Measurements from ENCODE around the gene SUPT16H. TPM values are rescaled to one million over a fixed set of nuclear protein-coding genes. Genes with fewer than 3 reads are reported as not detected.
A peak's percentile ranks its signal among the peaks of the same experiment; 100 is the strongest.

SUPT16H gene
- total RNA-seq (ENCODE audit: unreplicated experiment) = 97.6 TPM
- long read RNA-seq, full-length matches to known transcripts = 9 of 43 reads
- long read RNA-seq, partial matches to known transcripts = 32 of 43 reads
- long read RNA-seq, other reads (novel, unspliced or antisense) = 2 of 43 reads

DNA sequence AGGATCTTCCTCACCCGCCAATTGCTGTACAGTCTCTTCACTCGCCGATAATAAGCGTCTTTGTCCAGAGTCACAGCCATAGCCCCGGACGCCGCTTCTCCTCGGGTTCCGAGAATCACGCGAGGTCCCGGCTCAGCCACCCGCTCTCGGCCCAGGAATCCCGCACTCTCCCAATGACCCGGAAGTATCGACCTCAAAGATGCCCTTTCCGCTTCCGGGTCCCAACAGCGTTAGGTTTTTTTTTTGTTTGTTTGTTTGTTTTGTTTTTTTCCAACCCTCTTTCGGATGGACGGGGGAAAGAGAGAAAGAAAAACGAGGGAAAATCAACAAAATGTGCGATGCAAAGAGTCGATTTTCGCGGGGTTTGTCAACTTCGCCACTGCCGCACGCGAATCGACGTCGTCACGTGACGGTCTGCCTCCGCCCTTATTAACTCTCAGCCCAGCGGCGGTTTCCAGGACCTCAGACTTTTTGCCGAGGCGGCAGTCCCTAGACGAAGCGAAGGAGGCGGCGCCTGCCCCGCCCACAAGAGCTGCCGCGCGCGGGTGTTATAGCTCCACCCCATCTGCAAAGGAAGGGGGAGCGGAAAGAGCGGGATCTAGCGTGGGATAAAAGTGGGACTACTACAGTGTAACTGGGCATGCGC, at the start of gene SUPT16H:
TSS of gene SUPT16H (minus strand) at position 172 of the 646 bp plus-strand sequence. CDS start at position 80, 92 bp downstream.
- Mint-ChIP-seq H3K4me1 (ENCODE audit: low read depth, unreplicated experiment) (peaks cover 8% of the 10 kb centered on the region), H3K4me3 (ENCODE audit: unreplicated experiment) (peak within 1 kb of the TSS; percentile 100), H3K9me3 (ENCODE audit: unreplicated experiment) (peaks cover 7% of the 10 kb centered on the region), H3K27ac (ENCODE audit: unreplicated experiment) (peak within 1 kb of the TSS; percentile 95), H3K27me3 (ENCODE audit: unreplicated experiment) (peaks cover 4% of the 10 kb centered on the region), H3K36me3 (ENCODE audit: unreplicated experiment) (no peaks in the 10 kb centered on the region)
- DNase-seq = peak; percentile 94
- TF ChIP-seq, protein P1, sequence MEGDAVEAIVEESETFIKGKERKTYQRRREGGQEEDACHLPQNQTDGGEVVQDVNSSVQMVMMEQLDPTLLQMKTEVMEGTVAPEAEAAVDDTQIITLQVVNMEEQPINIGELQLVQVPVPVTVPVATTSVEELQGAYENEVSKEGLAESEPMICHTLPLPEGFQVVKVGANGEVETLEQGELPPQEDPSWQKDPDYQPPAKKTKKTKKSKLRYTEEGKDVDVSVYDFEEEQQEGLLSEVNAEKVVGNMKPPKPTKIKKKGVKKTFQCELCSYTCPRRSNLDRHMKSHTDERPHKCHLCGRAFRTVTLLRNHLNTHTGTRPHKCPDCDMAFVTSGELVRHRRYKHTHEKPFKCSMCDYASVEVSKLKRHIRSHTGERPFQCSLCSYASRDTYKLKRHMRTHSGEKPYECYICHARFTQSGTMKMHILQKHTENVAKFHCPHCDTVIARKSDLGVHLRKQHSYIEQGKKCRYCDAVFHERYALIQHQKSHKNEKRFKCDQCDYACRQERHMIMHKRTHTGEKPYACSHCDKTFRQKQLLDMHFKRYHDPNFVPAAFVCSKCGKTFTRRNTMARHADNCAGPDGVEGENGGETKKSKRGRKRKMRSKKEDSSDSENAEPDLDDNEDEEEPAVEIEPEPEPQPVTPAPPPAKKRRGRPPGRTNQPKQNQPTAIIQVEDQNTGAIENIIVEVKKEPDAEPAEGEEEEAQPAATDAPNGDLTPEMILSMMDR (IDR thresholded peaks at IDR 0.05; ENCODE audit: partially characterized antibody, unreplicated experiment) = no peak

DNA sequence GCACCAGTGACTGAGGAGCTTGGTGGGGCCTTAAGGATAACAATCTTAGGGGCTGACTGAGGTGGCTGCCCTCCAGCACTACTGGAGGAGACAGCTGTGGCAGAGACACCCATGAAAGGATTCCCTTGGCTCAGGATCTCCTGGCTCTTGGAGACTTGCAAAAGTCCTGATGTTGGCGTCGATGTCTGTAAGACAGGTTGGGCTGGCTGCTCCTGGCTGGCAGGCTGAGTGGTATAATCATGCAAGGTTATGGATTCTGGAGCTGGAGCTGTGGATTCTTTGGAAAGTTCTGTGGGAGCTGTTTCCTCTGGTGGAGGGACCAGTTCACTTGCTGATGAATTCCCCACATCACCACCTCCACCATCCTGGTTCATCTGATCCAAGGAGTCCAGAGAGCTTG, 47.3 kb upstream of the SUPT16H start:
- Mint-ChIP-seq H3K36me3 (ENCODE audit: unreplicated experiment) (no peaks in the 10 kb centered on the region), H3K9me3 (ENCODE audit: unreplicated experiment) (peaks cover 2% of the 10 kb centered on the region), H3K4me3 (ENCODE audit: unreplicated experiment) (no peak overlapping the region), H3K4me1 (ENCODE audit: low read depth, unreplicated experiment) (peaks cover 5% of the 10 kb centered on the region), H3K27ac (ENCODE audit: unreplicated experiment) (no peak overlapping the region), H3K27me3 (ENCODE audit: unreplicated experiment) (no peaks in the 10 kb centered on the region)
- TF ChIP-seq, protein P1 (IDR thresholded peaks at IDR 0.05; ENCODE audit: partially characterized antibody, unreplicated experiment) = no peak
- DNase-seq = no peak

DNA sequence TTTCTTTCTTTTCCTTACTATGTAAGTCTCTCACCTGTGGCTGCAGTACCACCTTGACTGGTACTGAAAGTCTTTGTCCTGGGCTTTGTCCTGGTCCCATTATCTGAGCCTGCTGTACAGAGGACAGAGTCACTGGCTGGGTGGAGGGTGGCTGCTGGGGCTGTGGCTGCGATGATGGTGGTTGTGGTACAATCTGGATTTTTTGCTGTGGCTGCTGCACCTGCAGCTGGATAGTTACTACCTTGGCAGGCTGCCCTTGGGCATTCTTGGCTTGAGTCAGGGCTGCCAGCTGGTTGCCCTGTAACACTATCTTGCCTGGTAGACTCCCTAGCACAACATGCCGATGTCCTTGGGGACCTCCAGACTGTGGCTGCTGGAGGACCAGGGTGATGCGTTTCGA, 45.1 kb upstream of the SUPT16H start:
- peaks cover 2% of the 10 kb centered on the region for H3K9me3 Mint-ChIP-seq (ENCODE audit: unreplicated experiment)
- DNase-seq = no peak
- H3K27ac Mint-ChIP-seq (ENCODE audit: unreplicated experiment) = peak overlapping the region; percentile 28
- TF ChIP-seq, protein P1 (IDR thresholded peaks at IDR 0.05; ENCODE audit: partially characterized antibody, unreplicated experiment) = no peak
- H3K27me3 Mint-ChIP-seq (ENCODE audit: unreplicated experiment) = no peaks in the 10 kb centered on the region
- no peaks in the 10 kb centered on the region for H3K4me1 Mint-ChIP-seq (ENCODE audit: low read depth, unreplicated experiment)
- no peak overlapping the region for H3K4me3 Mint-ChIP-seq (ENCODE audit: unreplicated experiment)
- H3K36me3 Mint-ChIP-seq (ENCODE audit: unreplicated experiment) = no peaks in the 10 kb centered on the region

DNA sequence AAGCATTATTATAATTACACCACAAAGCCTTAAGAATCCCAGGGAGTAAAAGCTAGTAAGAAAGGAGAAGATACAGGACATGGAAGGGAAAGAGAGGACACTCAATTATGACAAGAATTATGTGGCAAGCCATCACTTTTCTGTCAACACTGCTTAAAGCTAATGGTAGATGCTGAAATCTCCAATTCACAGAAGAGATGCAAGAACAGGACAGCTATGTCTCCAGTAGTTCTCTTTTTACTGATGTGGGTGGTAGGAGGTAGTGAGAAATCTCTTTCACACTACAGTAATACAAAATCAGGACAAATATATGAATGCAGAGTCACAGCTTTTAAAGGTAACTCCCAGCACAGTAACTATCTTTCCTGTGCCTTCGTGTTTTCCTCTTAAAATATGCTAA, 42.9 kb upstream of the SUPT16H start:
- DNase-seq = no peak
- H3K36me3 Mint-ChIP-seq (ENCODE audit: unreplicated experiment) = no peaks in the 10 kb centered on the region
- H3K4me3 Mint-ChIP-seq (ENCODE audit: unreplicated experiment) = no peak overlapping the region
- no peaks in the 10 kb centered on the region for H3K4me1 Mint-ChIP-seq (ENCODE audit: low read depth, unreplicated experiment)
- H3K27me3 Mint-ChIP-seq (ENCODE audit: unreplicated experiment) = no peaks in the 10 kb centered on the region
- no peak overlapping the region for H3K27ac Mint-ChIP-seq (ENCODE audit: unreplicated experiment)
- peaks cover 2% of the 10 kb centered on the region for H3K9me3 Mint-ChIP-seq (ENCODE audit: unreplicated experiment)
- TF ChIP-seq, protein P1 (IDR thresholded peaks at IDR 0.05; ENCODE audit: partially characterized antibody, unreplicated experiment) = no peak

DNA sequence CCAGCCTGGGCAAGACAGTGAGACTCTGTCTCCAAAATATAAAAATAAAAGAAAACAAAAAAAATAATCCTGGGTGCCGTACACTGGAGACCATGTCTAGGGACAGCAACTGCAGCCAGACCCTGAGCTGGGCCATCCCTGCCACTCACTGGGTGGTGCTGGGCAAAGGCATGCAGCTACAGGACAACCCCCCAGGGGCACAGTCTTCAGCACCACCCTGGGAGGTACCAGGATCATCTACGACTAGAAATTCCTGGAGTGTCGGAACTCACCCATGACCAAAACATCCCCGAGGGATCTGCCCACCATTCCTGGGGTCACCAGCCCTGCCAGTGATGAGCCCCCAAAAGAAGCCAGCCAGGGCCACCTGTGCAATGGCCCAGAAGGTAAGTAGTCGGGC, 35.7 kb upstream of the SUPT16H start:
- H3K4me1 Mint-ChIP-seq (ENCODE audit: low read depth, unreplicated experiment) = no peaks in the 10 kb centered on the region
- DNase-seq = no peak
- H3K27ac Mint-ChIP-seq (ENCODE audit: unreplicated experiment) = no peak overlapping the region
- TF ChIP-seq, protein P1 (IDR thresholded peaks at IDR 0.05; ENCODE audit: partially characterized antibody, unreplicated experiment) = no peak
- H3K9me3 Mint-ChIP-seq (ENCODE audit: unreplicated experiment) = no peaks in the 10 kb centered on the region
- H3K4me3 Mint-ChIP-seq (ENCODE audit: unreplicated experiment) = no peak overlapping the region
- no peaks in the 10 kb centered on the region for H3K27me3 Mint-ChIP-seq (ENCODE audit: unreplicated experiment)
- no peaks in the 10 kb centered on the region for H3K36me3 Mint-ChIP-seq (ENCODE audit: unreplicated experiment)

Measured in glutamatergic neuron (in vitro differentiated cells).